GM19467 (cell line): ENCODE data around the gene CD207.
"Not testable (repeated sequence)": the region's sequence is repeated elsewhere in the genome, so short reads cannot be mapped to it uniquely, and the experiment has no call there.

ENCODE experiments used
- ATAC-seq: cut with Tn5 transposase; IDR thresholded peaks from one replicate; pipeline ENCODE4 v1.9.1; 2021; ENCODE audit warnings: mild to moderate bottlenecking, moderate library complexity; ENCODE audit not compliant: unreplicated experiment

Gene CD207

GRCh38 chr2:70835643-70836042 lies at the start of gene CD207:
CD207 (minus strand) TSS chr2:70835816; CDS start chr2:70835776, 40 bp downstream.
- ATAC-seq: no peak

GRCh38 chr2:70878543-70878942 lies 42.9 kb upstream of the CD207 start:
- ATAC-seq: not testable (repeated sequence)

DNA sequence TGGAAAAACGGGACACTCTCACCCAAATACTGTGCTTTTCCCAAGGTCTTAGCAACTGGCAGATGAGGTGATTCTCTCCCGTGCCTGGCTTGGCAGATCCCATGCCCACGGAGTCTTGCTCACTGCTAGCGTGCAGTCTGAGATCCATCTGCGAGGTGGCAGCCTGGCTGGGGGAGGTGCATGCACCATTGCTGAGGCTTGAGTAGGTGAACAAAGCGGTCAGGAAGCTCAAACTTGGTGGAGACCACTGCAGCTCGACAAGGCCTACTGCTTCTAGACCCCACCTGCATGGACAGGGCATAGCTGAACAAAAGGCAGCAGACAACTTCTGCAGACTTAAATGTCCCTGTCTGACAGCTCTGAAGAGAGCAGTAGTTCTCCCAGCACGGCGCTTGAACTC lies 40.5 kb upstream of the CD207 start:
- ATAC-seq: not testable (repeated sequence)

DNA sequence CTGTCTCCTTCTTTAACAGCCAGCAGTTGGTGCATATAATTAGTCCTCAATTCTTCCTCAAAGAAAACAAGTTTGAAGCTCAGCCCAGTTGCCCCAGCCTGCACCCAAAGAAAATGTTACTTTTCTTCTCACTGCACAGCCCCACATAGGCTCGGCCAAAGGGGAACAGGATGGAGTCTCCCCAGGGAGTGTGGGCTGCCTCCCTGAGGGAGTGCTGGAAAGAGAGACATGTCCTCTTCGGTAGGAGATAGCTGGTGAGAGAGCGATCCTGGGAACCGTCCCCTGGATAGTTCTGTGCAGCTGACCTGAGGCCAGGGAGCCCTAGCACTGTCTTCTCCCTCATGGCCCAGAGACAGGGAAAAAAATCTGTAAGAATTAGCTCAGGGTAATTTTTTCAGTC lies 37.9 kb upstream of the CD207 start:
- no peak for ATAC-seq

GRCh38 chr2:70871398-70872211 lies 36.0 kb upstream of the CD207 start:
- peak; percentile 69 for ATAC-seq

DNA sequence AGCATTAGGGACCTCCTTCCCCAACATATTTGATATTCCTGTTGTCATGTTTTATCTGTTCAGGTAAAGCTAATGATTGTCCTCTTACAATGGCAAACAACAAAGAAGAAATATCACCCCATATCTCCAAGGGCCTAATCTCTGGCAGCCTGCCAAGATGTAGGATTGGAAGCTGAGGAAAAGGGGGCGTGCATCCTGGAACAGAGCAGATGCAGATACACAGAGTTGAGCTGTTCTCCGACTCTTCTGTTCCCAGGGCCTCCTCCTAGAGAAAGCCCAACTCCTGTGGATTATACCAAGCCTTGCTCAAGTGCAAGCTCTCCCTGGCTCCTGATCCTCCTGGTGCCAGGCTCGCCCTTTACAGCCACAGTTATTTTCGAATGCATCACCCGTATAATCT lies 35.2 kb upstream of the CD207 start:
- ATAC-seq: no peak

GRCh38 chr2:70868970-70869369 lies 33.4 kb upstream of the CD207 start:
- ATAC-seq: no peak

GRCh38 chr2:70861777-70862625 lies 26.4 kb upstream of the CD207 start:
- ATAC-seq: peak; percentile 67

DNA sequence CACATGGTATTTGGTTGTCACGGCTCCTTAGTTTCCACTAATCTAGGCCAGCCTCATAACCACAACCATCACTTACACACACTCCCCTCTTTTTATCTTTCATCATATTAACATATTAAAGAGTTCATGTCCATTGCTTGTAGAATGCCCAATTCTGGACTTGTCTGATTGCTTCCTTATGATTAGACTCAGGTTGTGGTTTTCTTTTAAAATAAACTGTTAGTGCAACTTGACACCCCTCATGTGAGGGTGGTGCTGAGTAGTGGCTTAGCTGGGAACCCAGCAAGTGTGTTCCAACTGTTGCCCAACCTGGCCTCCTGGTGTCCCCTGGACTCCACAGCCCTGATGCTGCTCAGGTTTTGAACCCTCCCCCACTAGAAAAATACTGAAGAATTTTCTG lies 20.1 kb upstream of the CD207 start:
- no peak for ATAC-seq

- ATAC-seq: no peak
Measured at GRCh38 chr2:70854411-70854810, 18.8 kb upstream of the CD207 start.

DNA sequence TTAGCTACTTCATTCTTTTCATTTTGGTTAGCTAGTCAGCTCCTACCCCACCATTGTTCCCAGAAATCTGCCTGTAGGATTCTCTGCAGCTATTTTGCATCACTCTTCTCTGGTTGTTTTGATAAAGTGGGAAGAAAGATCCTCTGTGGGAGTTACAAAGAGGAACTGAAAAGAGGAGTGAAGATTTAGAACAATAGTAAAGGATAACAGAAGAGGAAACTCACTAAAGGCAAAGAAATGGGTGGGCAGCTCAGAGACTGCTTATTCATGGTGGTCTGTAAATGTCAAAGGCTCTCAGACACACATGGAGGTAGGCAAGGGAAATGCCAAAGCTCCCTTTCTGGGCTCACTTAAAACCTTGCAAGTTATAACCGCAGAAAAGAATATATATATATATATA lies 17.2 kb upstream of the CD207 start:
- ATAC-seq: no peak

DNA sequence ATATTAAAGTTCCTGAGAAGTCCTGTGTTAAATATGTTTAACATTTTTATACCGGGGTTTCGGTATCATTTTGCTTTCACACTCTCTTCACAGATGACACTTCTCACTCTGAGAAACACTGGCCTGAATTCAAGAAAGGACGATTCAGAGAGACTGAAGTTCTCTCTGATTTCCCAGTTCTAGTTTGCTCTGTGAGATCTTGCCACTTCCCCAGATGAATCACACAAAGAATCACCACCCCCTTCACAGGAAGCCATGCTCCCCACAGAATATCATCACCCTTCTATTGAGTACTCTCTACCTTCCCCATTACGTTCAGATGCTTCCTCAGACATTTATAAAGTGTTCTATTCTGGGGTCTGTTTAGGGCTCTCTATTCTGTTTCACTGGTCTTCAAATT lies 16.1 kb upstream of the CD207 start:
- no peak for ATAC-seq

DNA sequence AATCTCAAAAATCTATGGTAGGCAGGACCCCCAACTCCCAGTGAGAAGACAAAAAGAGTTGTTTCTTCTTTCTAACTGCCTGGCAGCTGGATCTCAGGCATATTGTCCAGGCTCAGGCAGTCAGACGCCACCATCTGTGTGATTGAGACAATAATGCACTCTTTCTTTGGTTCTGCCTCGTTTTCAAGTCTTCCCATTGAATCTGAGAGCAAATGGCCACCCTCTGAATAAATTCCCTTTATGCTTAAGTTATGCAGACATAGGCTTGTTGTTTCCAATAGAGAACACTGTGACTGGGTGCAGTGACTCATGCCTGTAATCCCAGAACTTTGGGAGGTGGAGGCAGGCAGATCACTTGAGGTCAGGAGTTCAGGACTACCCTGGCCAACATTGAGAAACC lies 15.3 kb upstream of the CD207 start:
- no peak for ATAC-seq

DNA sequence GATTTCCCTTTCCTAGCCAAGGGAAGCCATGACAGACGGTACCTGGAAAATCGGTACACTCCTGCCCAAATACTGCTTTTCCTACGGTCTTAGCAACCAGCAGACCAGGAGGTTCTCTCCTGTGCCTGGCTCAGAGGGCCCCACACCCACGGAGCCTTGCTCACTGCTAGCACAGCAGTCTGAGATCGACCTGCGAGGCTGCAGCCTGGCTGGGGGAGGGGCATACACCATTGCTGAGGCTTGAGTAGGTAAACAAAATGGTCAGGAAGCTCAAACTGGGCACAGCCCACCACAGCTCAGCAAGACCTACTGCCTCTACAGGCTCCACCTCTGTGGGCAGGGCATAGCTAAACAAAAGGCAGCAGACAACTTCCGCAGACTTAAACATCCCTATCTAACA lies 6.8 kb upstream of the CD207 start:
- ATAC-seq: no peak

DNA sequence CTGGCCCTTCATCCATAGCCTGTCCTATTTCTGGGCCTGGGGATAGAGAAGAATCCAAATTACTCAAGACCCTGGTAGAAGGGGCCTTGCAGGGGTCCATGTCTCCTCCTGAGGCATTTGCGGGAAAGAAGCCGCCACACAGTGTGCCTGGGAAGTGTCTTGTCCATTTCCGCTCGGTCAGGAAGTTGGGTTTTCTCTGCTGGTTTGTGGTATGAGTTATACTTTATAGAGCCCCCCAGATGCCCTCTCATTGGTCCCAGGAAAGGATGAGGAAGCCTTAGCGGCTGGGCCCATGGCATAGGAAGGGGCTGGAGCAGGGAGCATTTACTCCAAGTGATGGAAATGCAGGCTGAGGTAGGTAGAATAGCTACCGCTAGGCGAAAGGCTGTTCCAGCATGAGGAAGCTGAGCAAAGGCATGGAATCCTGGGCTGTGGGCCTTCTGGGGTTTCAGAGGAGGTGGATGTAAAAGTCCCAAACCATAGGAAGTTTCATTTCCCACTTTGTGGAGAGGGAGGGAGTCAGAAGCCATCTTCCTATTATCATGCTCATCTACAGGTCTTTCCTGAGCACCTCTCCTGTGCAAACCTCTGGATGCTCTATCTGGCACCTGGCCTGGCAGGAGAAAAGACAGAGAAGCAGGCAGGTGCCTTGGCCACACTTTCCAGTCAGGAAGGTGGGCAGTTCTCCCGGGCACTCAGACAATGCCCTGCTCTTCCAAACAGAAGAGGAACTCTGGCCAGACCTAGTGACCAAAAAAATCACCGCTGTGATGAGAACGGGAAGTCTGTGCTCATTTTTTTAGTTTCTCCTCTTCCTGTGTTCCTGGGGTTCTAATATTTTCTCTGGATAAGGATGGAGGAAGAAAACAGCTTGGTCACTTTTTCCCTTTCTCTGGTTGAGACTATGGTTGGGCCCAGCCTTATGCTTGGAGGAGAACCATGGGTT lies 2.6 kb upstream of the CD207 start:
- no peak for ATAC-seq

DNA sequence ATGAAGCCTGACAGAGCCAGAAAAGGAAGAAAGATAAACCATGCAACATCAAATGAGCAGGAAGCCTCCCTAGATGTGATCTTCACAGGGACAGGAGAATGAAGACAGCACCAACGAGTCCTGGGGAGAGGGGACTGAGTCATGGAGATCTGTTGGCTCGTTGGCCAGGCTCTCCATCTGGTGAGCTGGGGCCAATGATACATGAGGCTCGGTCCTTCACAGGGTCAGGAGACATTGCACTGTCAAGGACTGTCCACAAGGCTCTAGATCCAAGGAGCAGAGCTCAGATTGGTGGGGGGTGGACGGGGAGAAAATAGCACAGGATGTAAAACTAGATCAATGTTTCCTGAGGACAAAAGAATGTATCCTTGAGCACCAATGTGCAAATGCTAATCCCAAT lies 735 bp downstream of the CD207 start:
- ATAC-seq: no peak

DNA sequence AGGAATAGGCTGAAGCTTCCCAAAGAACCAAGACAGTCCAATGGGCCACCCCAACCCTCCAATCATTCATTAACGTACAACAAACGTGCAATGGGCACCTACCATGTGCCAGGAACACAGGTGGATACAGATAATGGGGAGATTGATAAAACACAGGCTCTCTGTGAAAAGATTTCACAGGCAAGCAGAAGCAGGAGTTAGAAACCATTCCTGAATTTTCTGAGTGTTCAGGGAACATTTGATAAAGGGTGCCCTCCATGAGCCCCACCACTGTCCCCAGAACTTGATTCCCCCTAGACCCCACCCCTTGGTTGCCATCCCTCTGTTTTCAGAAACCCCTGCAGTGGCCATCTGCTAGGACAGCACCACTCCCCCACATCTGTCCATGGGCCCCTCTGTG lies 1.5 kb downstream of the CD207 start:
- ATAC-seq: no peak

GRCh38 chr2:70833246-70833645 lies 2.4 kb downstream of the CD207 start:
- no peak for ATAC-seq

- no peak for ATAC-seq
Measured at GRCh38 chr2:70832386-70832785, 3.2 kb downstream of the CD207 start.

- ATAC-seq: no peak
Measured at GRCh38 chr2:70831861-70832260, 3.8 kb downstream of the CD207 start.

DNA sequence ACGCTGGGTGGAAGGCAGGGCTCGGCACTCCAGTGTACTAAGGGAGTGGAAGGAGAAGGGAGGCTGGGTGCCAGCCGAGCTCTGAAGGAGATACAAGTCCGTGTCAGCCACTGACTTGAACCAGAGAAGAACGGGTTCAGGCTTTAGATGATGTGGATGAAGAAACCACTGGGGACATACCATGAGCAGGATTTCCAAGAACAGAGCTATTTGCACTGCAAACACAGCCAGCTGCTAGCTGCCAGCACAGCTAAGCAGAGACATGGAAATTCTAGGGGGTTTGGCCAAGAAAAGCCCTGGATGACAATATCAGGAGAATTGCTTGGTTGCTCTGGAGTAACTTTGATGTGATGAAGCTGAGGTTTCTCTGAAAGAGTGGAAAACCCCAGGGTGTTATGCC lies 5.2 kb downstream of the CD207 start:
- ATAC-seq: no peak
